HG02840 (cell line): ENCODE data around the gene BTBD2.

Experiments used
- ATAC-seq: cut with Tn5 transposase; IDR thresholded peaks from one replicate; pipeline ENCODE4 v1.9.1; 2021; ENCODE audit warnings: mild to moderate bottlenecking, moderate library complexity, moderate number of reproducible peaks; ENCODE audit not compliant: unreplicated experiment, low FRiP score

The BTBD2 gene

GRCh38 chr19:2050991-2051772 lies 35.7 kb upstream of the BTBD2 start, which contains the start of gene MKNK2:
MKNK2 (minus strand) TSS chr19:2051244; CDS start chr19:2050851, 393 bp downstream.
- peak; percentile 46 for ATAC-seq

- peak; percentile 1 for ATAC-seq
These were observed 35.0 kb upstream of the BTBD2 start for GRCh38 chr19:2050349-2050990.

GRCh38 chr19:2049741-2050348 lies 34.3 kb upstream of the BTBD2 start:
- ATAC-seq = no peak

- ATAC-seq = no peak
These were observed 33.6 kb upstream of the BTBD2 start for GRCh38 chr19:2048959-2049740.

GRCh38 chr19:2048104-2048958 lies 32.8 kb upstream of the BTBD2 start:
- no peak for ATAC-seq

GRCh38 chr19:2047449-2048103 lies 32.1 kb upstream of the BTBD2 start:
- no peak for ATAC-seq

GRCh38 chr19:2047076-2047448 lies 31.5 kb upstream of the BTBD2 start:
- no peak for ATAC-seq

GRCh38 chr19:2046046-2046907 lies 30.8 kb upstream of the BTBD2 start:
- ATAC-seq = no peak

- ATAC-seq = no peak
These were observed 30.1 kb upstream of the BTBD2 start for GRCh38 chr19:2045501-2046045.

GRCh38 chr19:2044709-2045500 lies 29.4 kb upstream of the BTBD2 start:
- ATAC-seq = no peak

- no peak for ATAC-seq
These were observed 28.6 kb upstream of the BTBD2 start for GRCh38 chr19:2043961-2044708.

GRCh38 chr19:2043251-2043641 lies 27.7 kb upstream of the BTBD2 start:
- no peak for ATAC-seq

GRCh38 chr19:2042485-2043250 lies 27.2 kb upstream of the BTBD2 start:
- ATAC-seq = peak; percentile 18

GRCh38 chr19:2041683-2042484 lies 26.4 kb upstream of the BTBD2 start:
- peak; percentile 58 for ATAC-seq

- ATAC-seq = no peak
These were observed 25.8 kb upstream of the BTBD2 start for GRCh38 chr19:2041433-2041682.
